ENCODE results near the gene SLC8A3. TPM values are rescaled to one million over a fixed set of nuclear protein-coding genes. Genes with fewer than 3 reads are reported as not detected.
A peak's percentile ranks its signal among the peaks of the same experiment; 100 is the strongest.

The SLC8A3 gene
- total and polyA plus RNA-seq, 2 of the 13 experiments (the other 11 are each of a cell fraction or from before 2014, with no cell fraction given), result 0.01 to 0.02 TPM

- peak; percentile 85; the same call in 1 of the 2 replicates for TF ChIP-seq ZNF276 (CRISPR knock-in tag; IDR thresholded peaks at IDR 0.05; ENCODE audit: low read depth)
- peak; percentile 62; the same call in 1 of the 2 replicates for TF ChIP-seq GFI1 (CRISPR knock-in tag; IDR thresholded peaks at IDR 0.05; ENCODE audit: borderline replicate concordance)
- no peak for TF ChIP-seq TRIM22 (IDR thresholded peaks at IDR 0.05)
- TF ChIP-seq ZNF615 (CRISPR knock-in tag; IDR thresholded peaks at IDR 0.05; ENCODE audit: borderline replicate concordance), result peak; percentile 52; the same call in 1 of the 2 replicates
- peak; percentile 80 for TF ChIP-seq ZMYM4 (CRISPR knock-in tag; IDR thresholded peaks at IDR 0.05)
- peak; percentile 50; the same call in 1 of the 2 replicates for TF ChIP-seq ZNF607 (CRISPR knock-in tag; IDR thresholded peaks at IDR 0.05; ENCODE audit: borderline replicate concordance)
- TF ChIP-seq NBN (conservative IDR thresholded peaks at IDR 0.05), result no peak
- TF ChIP-seq BRCA1 (CRISPR knock-in tag; IDR thresholded peaks at IDR 0.05), result no peak
- TF ChIP-seq SCMH1 (CRISPR knock-in tag; IDR thresholded peaks at IDR 0.05; ENCODE audit: borderline replicate concordance), result no peak
- TF ChIP-seq ZSCAN29 (CRISPR knock-in tag; conservative IDR thresholded peaks at IDR 0.05), result peak; percentile 88
- 0 out of 2 replicates have a peak, but pooled peaks have one; percentile 53 for TF ChIP-seq CBFB (CRISPR knock-in tag; IDR thresholded peaks at IDR 0.05)
- no peak for TF ChIP-seq CENPX (CRISPR knock-in tag; IDR thresholded peaks at IDR 0.05)
- no peak for TF ChIP-seq TIGD3 (CRISPR knock-in tag; IDR thresholded peaks at IDR 0.05; ENCODE audit: borderline replicate concordance)
- peak; percentile 23 for TF ChIP-seq ZNF407 (CRISPR knock-in tag; IDR thresholded peaks at IDR 0.05; ENCODE audit: not compliant biosample characterization)
Measured at GRCh38 chr14:70045844-70046535, 142.8 kb downstream of the SLC8A3 start (continued).
